Adrenal gland (tissue), 12 donors: ENCODE results near the gene ZNF488. TPM values are rescaled to one million over a fixed set of nuclear protein-coding genes. Genes with fewer than 3 reads are reported as not detected.
A peak's percentile ranks its signal among the peaks of the same experiment; 100 is the strongest.

Experiments
- DNase-seq, 7 donors: peaks; one replicate each; pipeline ENCODE4 v3.0.0-alpha.2; 2019 to 2020
- H3K27ac ChIP-seq, 5 donors: fragments of 200-600 bp; sonication (generic) in 4 of 5; 1 replicate in 3 of 5; 2 replicates in 2 of 5; pipeline versions ENCODE4 v1.5.1 to v1.8.0; 2016 to 2020; ENCODE audit warnings: mild to moderate bottlenecking in 1 of 5
- H3K27me3 ChIP-seq: fragments of 200-600 bp; 2 replicates; pipeline ENCODE4 v1.8.0; 2021
- H3K36me3 ChIP-seq, 2 donors: fragments of 200-600 bp; replicated peaks in 1 of 2; 1 replicate in 1 of 2; 2 replicates in 1 of 2; pipeline versions ENCODE4 v1.5.1 to v1.8.0; 2018 to 2022
- H3K4me1 ChIP-seq, 2 donors: fragments of 200-600 bp; replicated peaks in 1 of 2; 1 replicate in 1 of 2; 2 replicates in 1 of 2; pipeline versions ENCODE4 v1.5.1 to v1.8.0; 2018 to 2021
- H3K4me3 ChIP-seq, 4 donors: fragments of 200-600 bp; sonication (generic) in 3 of 4; one replicate each; pipeline ENCODE4 v1.5.1; 2016 to 2018
- H3K9me3 ChIP-seq, 3 donors: fragments of 200-600 bp; sonication (generic) in 1 of 3; replicated peaks in 1 of 3; 1 replicate in 2 of 3; 2 replicates in 1 of 3; pipeline versions ENCODE4 v1.5.1 to v1.8.0; 2016 to 2021
- POLR2A ChIP-seq, 2 donors: fragments of 450-650 bp; IDR thresholded peaks; one replicate each; pipeline ENCODE4 v1.6.1; 2017; ENCODE audit warnings: antibody characterized with exemption in 2 of 2, mild to moderate bottlenecking in 2 of 2, moderate library complexity in 1 of 2
- WGBS, 4 donors: extraction: QIAGEN DNeasy Blood & Tissue Kit in 2 of 4; methylation state at CpG; one replicate each; pipeline versions ENCODE4 v1.1.5 to v1.1.7; 2013 to 2017; 5-methylcytosine and 5-hydroxymethylcytosine counted together
- intact Hi-C, 2 donors: fragments of 100-400 bp; cut with DNase I; formaldehyde crosslinking; loops; one replicate each; pipeline versions ENCODE4 v1.14.1 to v1.15.0; 2022 to 2023
- polyA plus RNA-seq, 3 donors: library from polyadenylated mRNA; stranded (reverse); fragments of 200-250 nt in 2 of 3; fragments of 350-450 nt in 1 of 3; fragmentation: Illumina TruSeq in 1 of 3; extraction: RNeasy Lipid Tissue Mini Kit (QIAGEN cat#74804) in 1 of 3; gene quantifications; one replicate each; pipeline ENCODE4 v1.2.3, GENCODE V29; 2013 to 2014
- total RNA-seq, 9 donors: library from RNA; depleted of rRNA in 4 of 9; stranded (reverse); fragments of >200 nt in 4 of 9; fragments of 120-200 nt in 1 of 9; fragmentation: NEBNext Ultra II Directional in 1 of 9; extraction: Animal tissue kit (Norgen Biotek cat#: 25700) in 1 of 9; gene quantifications; one replicate each; pipeline versions ENCODE4 v1.1.0 to v1.2.4, GENCODE V29; 2013 to 2023
- TF ChIP-seq, protein P1 (sequence below), 6 experiments: fragments of 450-650 bp in 4 of 6; fragments of 200-600 bp in 2 of 6; sonication (generic) in 1 of 6; IDR thresholded peaks; 1 replicate in 5 of 6; 2 replicates in 1 of 6; pipeline versions ENCODE4 v1.5.1 to v1.8.0; 2016 to 2021; ENCODE audit warnings: antibody characterized with exemption in 6 of 6, mild to moderate bottlenecking in 2 of 6, moderate library complexity in 1 of 6
- donor health status: healthy with polysubstance abuse.
- donor health status: Bipolar disorder and iron deficiency.
- donor health status: DM: yes; HTN: yes; CAD: no.
- donor health status: DM: no; HTN: no; CAD: no.
- donor health status: DM: no; HTN: no; CAD: no.
- donor health status: DM: yes; HTN: yes; CAD: no.

The ZNF488 gene
- total and polyA plus RNA-seq, 12 donors = 0.03 to 0.20 (median 0.11) TPM; not detected in 3

DNA sequence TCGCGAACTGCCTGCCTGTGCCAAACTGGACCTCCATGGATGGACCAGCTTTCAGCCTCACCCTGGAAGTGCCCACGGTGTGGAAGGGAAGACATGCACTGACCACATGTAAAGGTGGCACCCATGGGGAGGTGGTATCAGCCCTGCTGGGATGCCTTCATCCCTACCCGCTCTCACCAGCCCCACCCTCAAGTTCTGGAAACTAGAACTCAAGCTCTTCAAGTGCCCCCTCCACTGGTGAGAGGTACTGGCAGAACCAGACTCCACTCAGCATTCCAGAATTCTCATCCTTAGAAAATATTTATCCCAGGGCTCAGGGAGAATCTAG is 5.9 kb downstream of the ZNF488 start:
- WGBS, 4 donors = 85 to 91% (median 88%) methylated on average over 4 of the region's 4 CpGs
- Histone ChIP-seq H3K36me3 (no peaks in the 10 kb centered on the region), H3K27me3 (peaks cover 5% of the 10 kb centered on the region), H3K27ac (no peak overlapping the region), H3K9me3 (no peaks in the 10 kb centered on the region), H3K4me3 (no peak overlapping the region), H3K4me1 (no peaks in the 10 kb centered on the region)
- TF ChIP-seq, protein P1, sequence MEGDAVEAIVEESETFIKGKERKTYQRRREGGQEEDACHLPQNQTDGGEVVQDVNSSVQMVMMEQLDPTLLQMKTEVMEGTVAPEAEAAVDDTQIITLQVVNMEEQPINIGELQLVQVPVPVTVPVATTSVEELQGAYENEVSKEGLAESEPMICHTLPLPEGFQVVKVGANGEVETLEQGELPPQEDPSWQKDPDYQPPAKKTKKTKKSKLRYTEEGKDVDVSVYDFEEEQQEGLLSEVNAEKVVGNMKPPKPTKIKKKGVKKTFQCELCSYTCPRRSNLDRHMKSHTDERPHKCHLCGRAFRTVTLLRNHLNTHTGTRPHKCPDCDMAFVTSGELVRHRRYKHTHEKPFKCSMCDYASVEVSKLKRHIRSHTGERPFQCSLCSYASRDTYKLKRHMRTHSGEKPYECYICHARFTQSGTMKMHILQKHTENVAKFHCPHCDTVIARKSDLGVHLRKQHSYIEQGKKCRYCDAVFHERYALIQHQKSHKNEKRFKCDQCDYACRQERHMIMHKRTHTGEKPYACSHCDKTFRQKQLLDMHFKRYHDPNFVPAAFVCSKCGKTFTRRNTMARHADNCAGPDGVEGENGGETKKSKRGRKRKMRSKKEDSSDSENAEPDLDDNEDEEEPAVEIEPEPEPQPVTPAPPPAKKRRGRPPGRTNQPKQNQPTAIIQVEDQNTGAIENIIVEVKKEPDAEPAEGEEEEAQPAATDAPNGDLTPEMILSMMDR (IDR thresholded peaks at IDR 0.05) = no peak
- TF ChIP-seq POLR2A (IDR thresholded peaks at IDR 0.05) = no peak
- intact Hi-C loops = no loop called here
- peak in 1 of 7 donors; percentile 28 for DNase-seq

DNA sequence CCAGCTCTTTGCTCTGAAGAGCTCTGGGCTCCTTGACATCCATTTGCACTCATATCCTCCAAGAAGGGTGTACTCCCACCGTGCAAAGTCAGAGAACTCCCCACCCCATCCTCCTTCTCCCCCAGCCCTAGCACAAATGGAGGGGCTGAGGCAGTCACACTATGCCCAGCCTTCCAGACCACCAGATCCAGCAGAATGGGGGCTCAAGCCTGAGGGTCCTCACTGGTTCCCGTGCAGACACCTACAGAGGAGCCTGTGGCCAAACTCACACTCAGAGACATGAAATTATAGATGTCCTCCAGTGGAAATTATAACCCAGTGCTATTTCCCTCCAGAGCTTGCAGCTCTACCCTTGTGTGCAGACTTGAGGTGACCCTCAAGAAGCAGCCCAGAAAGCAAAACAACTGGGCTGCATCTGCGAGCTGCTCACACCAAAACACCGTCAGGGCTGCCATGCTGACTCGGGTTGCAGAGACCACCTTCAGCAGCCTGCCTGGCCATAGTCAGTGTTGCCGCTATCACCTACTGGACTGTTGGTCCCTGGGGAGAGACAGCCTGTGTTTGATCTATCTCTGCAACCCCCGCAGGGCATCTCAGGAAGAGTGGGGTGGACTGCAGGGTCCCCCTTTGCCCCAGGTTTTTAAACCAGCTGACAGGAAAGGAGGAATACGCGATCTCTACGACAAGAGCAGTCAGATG is 7.4 kb downstream of the ZNF488 start:
- DNase-seq = peak in 2 of 7 donors; percentile 3 to 28
- Histone ChIP-seq H3K27ac (no peak overlapping the region), H3K4me3 (no peak overlapping the region), H3K27me3 (peaks cover 5% of the 10 kb centered on the region), H3K36me3 (no peaks in the 10 kb centered on the region), H3K9me3 (no peaks in the 10 kb centered on the region), H3K4me1 (no peaks in the 10 kb centered on the region)
- no peak for TF ChIP-seq POLR2A (IDR thresholded peaks at IDR 0.05)
- TF ChIP-seq, protein P1 (IDR thresholded peaks at IDR 0.05) = no peak
- intact Hi-C loops = no loop called here
- 56 to 75% (median 73%) methylated on average over 10 of the region's 10 CpGs for WGBS, 4 donors

DNA sequence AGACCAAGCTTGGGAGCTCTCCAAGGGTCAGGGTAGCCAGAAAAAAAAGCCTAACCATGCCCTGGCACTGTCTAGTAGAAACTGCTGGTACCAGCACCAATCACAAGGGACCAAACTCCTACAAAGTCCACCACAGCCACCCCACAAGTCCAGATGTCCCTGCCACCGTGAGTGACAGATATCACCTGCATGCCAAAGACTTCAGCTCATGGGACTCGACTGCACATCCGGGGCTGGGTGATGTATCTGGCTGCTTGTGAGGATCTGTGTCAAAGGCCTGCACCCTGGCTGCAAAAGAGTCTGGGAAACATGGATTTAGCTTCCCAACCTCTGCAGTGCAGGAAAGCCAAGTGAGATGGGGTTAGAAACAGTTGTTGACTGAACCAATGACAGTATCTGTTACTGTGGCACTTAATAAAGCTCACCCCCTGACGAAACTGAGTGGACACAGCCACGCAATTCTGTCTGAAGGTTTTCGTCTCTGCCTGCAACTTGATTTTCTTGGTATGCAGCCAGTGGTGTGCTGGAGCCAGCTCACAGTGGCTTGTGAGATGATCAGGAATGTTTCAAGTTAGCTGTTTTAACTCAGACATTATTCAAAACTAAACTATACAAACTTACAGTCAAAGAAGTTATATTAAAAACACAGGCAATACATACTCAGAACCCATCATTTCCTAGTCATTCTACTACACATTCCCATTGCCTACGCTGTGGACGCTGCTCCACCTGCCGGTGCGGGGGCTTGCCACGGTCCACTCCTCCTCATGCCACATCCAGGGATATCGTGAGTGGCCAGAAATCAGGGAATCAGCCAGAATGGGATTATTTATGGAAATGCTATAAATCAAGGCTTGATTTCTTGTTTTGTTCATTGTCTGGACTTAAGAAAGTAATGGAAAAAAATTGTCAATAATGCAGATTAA is 9.2 kb downstream of the ZNF488 start:
- Histone ChIP-seq H3K27me3 (peaks cover 5% of the 10 kb centered on the region), H3K4me1 (no peaks in the 10 kb centered on the region), H3K36me3 (no peaks in the 10 kb centered on the region), H3K9me3 (no peaks in the 10 kb centered on the region), H3K27ac (no peak overlapping the region), H3K4me3 (no peak overlapping the region)
- WGBS, 4 donors = 64 to 76% (median 72%) methylated on average over 10 to 12 of the region's 12 CpGs
- peak in 3 of 7 donors; percentile 15 to 48 (median 19) for DNase-seq
- no peak for TF ChIP-seq POLR2A (IDR thresholded peaks at IDR 0.05)
- TF ChIP-seq, protein P1 (IDR thresholded peaks at IDR 0.05) = no peak
- intact Hi-C loops = no loop called here

DNA sequence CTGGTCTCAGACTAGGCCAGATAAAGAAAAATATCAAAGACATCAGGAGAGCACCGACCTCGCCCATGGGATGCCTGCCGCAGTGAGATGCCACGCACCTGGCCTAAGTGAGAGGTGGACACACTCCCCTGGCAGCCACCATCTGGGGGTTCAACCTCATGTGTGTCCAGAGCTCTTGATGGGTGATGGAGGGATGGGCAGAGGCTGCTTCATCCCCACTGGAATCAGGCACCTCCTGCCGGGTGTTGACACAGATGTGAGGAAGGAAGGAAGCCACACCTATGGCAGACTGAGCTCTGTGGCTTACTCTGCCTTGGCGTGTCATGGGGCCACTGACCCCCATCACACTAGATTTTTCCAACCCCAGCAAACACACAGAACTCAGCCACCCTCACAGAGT is 11.4 kb downstream of the ZNF488 start:
- DNase-seq = peak in 2 of 7 donors; percentile 15 to 29
- TF ChIP-seq POLR2A (IDR thresholded peaks at IDR 0.05) = no peak
- TF ChIP-seq, protein P1 (IDR thresholded peaks at IDR 0.05) = no peak
- no peak overlapping the region for H3K4me3 ChIP-seq
- no peaks in the 10 kb centered on the region for H3K36me3 ChIP-seq
- no peaks in the 10 kb centered on the region for H3K4me1 ChIP-seq
- intact Hi-C loops = no loop called here
- 82 to 87% (median 83%) methylated on average over 5 to 6 of the region's 6 CpGs for WGBS, 4 donors
- no peak overlapping the region for H3K27ac ChIP-seq
- no peaks in the 10 kb centered on the region for H3K9me3 ChIP-seq
- H3K27me3 ChIP-seq = peaks cover 5% of the 10 kb centered on the region
